Fibroblast of lung (primary cell): ENCODE results near the gene RIMS1. TPM values are rescaled to one million over a fixed set of nuclear protein-coding genes. Genes with fewer than 3 reads are reported as not detected.

Experiments used
- DNase-seq, 2 donors: peaks; one replicate each; pipeline versions ENCODE4 v3.0.0 to v3.0.0-alpha.2; 2010; ENCODE audit warnings: low read depth in 2 of 2
- H2AFZ ChIP-seq: 2 replicates; pipeline ENCODE4 v1.5.1; 2012; ENCODE audit warnings: low read length, control low read depth, inconsistent platforms
- H3K27ac ChIP-seq: 2 replicates; pipeline ENCODE4 v1.5.1; 2011; ENCODE audit warnings: low read length, control low read depth; ENCODE audit not compliant: insufficient read depth
- H3K27me3 ChIP-seq: 2 replicates; pipeline ENCODE4 v1.5.1; 2011; ENCODE audit warnings: mild to moderate bottlenecking, low read length; ENCODE audit not compliant: control insufficient read depth, insufficient read depth
- H3K36me3 ChIP-seq: 2 replicates; pipeline ENCODE4 v1.5.1; 2011; ENCODE audit warnings: low read length; ENCODE audit not compliant: control insufficient read depth, insufficient read depth
- H3K4me1 ChIP-seq: 2 replicates; pipeline ENCODE4 v1.5.1; 2011; ENCODE audit warnings: low read length; ENCODE audit not compliant: control insufficient read depth, insufficient read depth; ENCODE audit errors: extremely low read depth
- H3K4me2 ChIP-seq: 2 replicates; pipeline ENCODE4 v1.5.1; 2011; ENCODE audit warnings: low read length, control low read depth; ENCODE audit not compliant: insufficient read depth; ENCODE audit errors: extremely low read depth
- H3K4me3 ChIP-seq, 4 experiments: fragments of 200-600 bp in 1 of 4; sonication (generic) in 1 of 4; replicated peaks in 1 of 4; 2 replicates each; pipeline ENCODE4 v1.5.1; 2011 to 2016; ENCODE audit warnings: low read length in 4 of 4, low read depth in 3 of 4, mild to moderate bottlenecking in 3 of 4, control low read depth in 2 of 4, inconsistent platforms in 1 of 4, mixed read lengths in 1 of 4; ENCODE audit not compliant: insufficient read depth in 1 of 4; ENCODE audit errors: control extremely low read depth in 1 of 4
- H3K79me2 ChIP-seq: 2 replicates; pipeline ENCODE4 v1.5.1; 2012; ENCODE audit warnings: mild to moderate bottlenecking, low read length, inconsistent platforms; ENCODE audit not compliant: control insufficient read depth, insufficient read depth
- H3K9ac ChIP-seq: 2 replicates; pipeline ENCODE4 v1.5.1; 2011; ENCODE audit warnings: mild to moderate bottlenecking, low read length, control low read depth; ENCODE audit not compliant: insufficient read depth
- H3K9me3 ChIP-seq: 2 replicates; pipeline ENCODE4 v1.5.1; 2012; ENCODE audit warnings: low read depth, low read length; ENCODE audit not compliant: control insufficient read depth, insufficient read depth
- H4K20me1 ChIP-seq: 2 replicates; pipeline ENCODE4 v1.5.1; 2011; ENCODE audit warnings: low read length; ENCODE audit not compliant: control insufficient read depth, insufficient read depth; ENCODE audit errors: extremely low read depth
- CTCF ChIP-seq, 2 donors: IDR thresholded peaks in 1 of 2; conservative IDR thresholded peaks in 1 of 2; 1 replicate in 1 of 2; 2 replicates in 1 of 2; pipeline ENCODE4 v1.5.1; 2011 to 2012; ENCODE audit warnings: low read length in 2 of 2, control low read depth in 1 of 2, inconsistent platforms in 1 of 2, low read depth in 1 of 2, mild to moderate bottlenecking in 1 of 2
- EZH2 ChIP-seq: IDR thresholded peaks from 2 replicates; pipeline ENCODE4 v1.5.1; 2012; ENCODE audit warnings: low read length, control low read depth, mild to moderate bottlenecking; ENCODE audit errors: missing control alignments
- polyA plus RNA-seq, 2 donors: library from polyadenylated mRNA; depleted of rRNA in 1 of 2; stranded (reverse) in 1 of 2; unstranded in 1 of 2; fragments of >200 nt; gene quantifications; 2 replicates each; pipeline ENCODE4 v1.2.1, GENCODE V29; 2011 to 2012; ENCODE audit warnings: missing spikeins in 1 of 2
- total RNA-seq: library from RNA; depleted of rRNA; stranded (reverse); fragments of >200 nt; gene quantifications from 2 replicates; pipeline ENCODE4 v1.2.1, GENCODE V29; 2014

Gene RIMS1
- total and polyA plus RNA-seq, 2 donors (not counting 1 experiment from before 2014, with no cell fraction given) = 1.1 to 2.3 TPM

- H2AFZ ChIP-seq = no peak overlapping the region
- H3K36me3 ChIP-seq = no peaks in the 10 kb centered on the region
- H3K27ac ChIP-seq = no peak overlapping the region
- no peak overlapping the region for H3K4me3 ChIP-seq
- no peaks in the 10 kb centered on the region for H3K79me2 ChIP-seq
- H3K4me1 ChIP-seq = no peaks in the 10 kb centered on the region
- H3K9me3 ChIP-seq = no peaks in the 10 kb centered on the region
- H3K9ac ChIP-seq = no peak overlapping the region
- DNase-seq = no peak
- no peaks in the 10 kb centered on the region for H3K27me3 ChIP-seq
- TF ChIP-seq CTCF (conservative IDR thresholded peaks at IDR 0.05 in 1 of 2, IDR thresholded peaks at IDR 0.05 in 1 of 2; ENCODE audit: low read depth in 1 of 2, low read length in 2 of 2) (no peak), EZH2 (no peak)
- H4K20me1 ChIP-seq = no peaks in the 10 kb centered on the region
- no peak overlapping the region for H3K4me2 ChIP-seq
These were observed 136.5 kb downstream of the RIMS1 start for GRCh38 chr6:72022830-72023229.

- H2AFZ ChIP-seq = no peak overlapping the region
- H3K36me3 ChIP-seq = no peaks in the 10 kb centered on the region
- no peak overlapping the region for H3K4me3 ChIP-seq
- H3K9ac ChIP-seq = no peak overlapping the region
- peak in 1 of 2 donors; percentile 52 for DNase-seq
- TF ChIP-seq EZH2 (no peak), CTCF (conservative IDR thresholded peaks at IDR 0.05 in 1 of 2, IDR thresholded peaks at IDR 0.05 in 1 of 2; ENCODE audit: low read depth in 1 of 2, low read length in 2 of 2) (no peak)
- no peaks in the 10 kb centered on the region for H3K27me3 ChIP-seq
- no peaks in the 10 kb centered on the region for H3K9me3 ChIP-seq
- no peaks in the 10 kb centered on the region for H3K79me2 ChIP-seq
- H4K20me1 ChIP-seq = no peaks in the 10 kb centered on the region
- H3K4me2 ChIP-seq = no peak overlapping the region
- H3K27ac ChIP-seq = no peak overlapping the region
- no peaks in the 10 kb centered on the region for H3K4me1 ChIP-seq
These were observed 145.1 kb downstream of the RIMS1 start for GRCh38 chr6:72031471-72031870.

- no peaks in the 10 kb centered on the region for H3K27me3 ChIP-seq
- TF ChIP-seq EZH2 = no peak
- no peak for TF ChIP-seq CTCF (conservative IDR thresholded peaks at IDR 0.05 in 1 of 2, IDR thresholded peaks at IDR 0.05 in 1 of 2; ENCODE audit: low read depth in 1 of 2, low read length in 2 of 2)
- no peak overlapping the region for H3K9ac ChIP-seq
- H3K4me1 ChIP-seq = no peaks in the 10 kb centered on the region
- H3K27ac ChIP-seq = no peak overlapping the region
- H3K9me3 ChIP-seq = no peaks in the 10 kb centered on the region
- DNase-seq = peak in 1 of 2 donors; percentile 66
- no peaks in the 10 kb centered on the region for H3K36me3 ChIP-seq
- no peak overlapping the region for H2AFZ ChIP-seq
- H3K79me2 ChIP-seq = no peaks in the 10 kb centered on the region
- H3K4me2 ChIP-seq = no peak overlapping the region
- no peaks in the 10 kb centered on the region for H4K20me1 ChIP-seq
- H3K4me3 ChIP-seq = no peak overlapping the region
These were observed 145.7 kb downstream of the RIMS1 start for GRCh38 chr6:72032086-72032485.
